Glutamatergic neuron (in vitro differentiated cells): ENCODE results near the gene ANXA6. TPM values are rescaled to one million over a fixed set of nuclear protein-coding genes. Genes with fewer than 3 reads are reported as not detected.

Experiments
- DNase-seq: peaks from one replicate; pipeline ENCODE4 v3.0.0; 2022
- H3K27ac Mint-ChIP-seq: one replicate; pipeline ENCODE4 v1.8.0; 2020; ENCODE audit warnings: mild to moderate bottlenecking, mixed read lengths, inconsistent platforms; ENCODE audit not compliant: unreplicated experiment
- H3K27me3 Mint-ChIP-seq: one replicate; pipeline ENCODE4 v1.8.0; 2020; ENCODE audit warnings: mild to moderate bottlenecking, moderate library complexity, mixed read lengths, inconsistent platforms; ENCODE audit not compliant: unreplicated experiment
- H3K36me3 Mint-ChIP-seq: one replicate; pipeline ENCODE4 v1.8.0; 2020; ENCODE audit warnings: mild to moderate bottlenecking, mixed read lengths, inconsistent platforms; ENCODE audit not compliant: unreplicated experiment
- H3K4me1 Mint-ChIP-seq: one replicate; pipeline ENCODE4 v1.8.0; 2020; ENCODE audit warnings: mild to moderate bottlenecking, low read depth, mixed read lengths, inconsistent platforms; ENCODE audit not compliant: unreplicated experiment
- H3K4me3 Mint-ChIP-seq: one replicate; pipeline ENCODE4 v1.8.0; 2020; ENCODE audit warnings: mild to moderate bottlenecking, mixed read lengths, inconsistent platforms; ENCODE audit not compliant: unreplicated experiment
- H3K9me3 Mint-ChIP-seq: one replicate; pipeline ENCODE4 v1.8.0; 2020; ENCODE audit warnings: mild to moderate bottlenecking, moderate library complexity, mixed read lengths, inconsistent platforms; ENCODE audit not compliant: unreplicated experiment
- CTCF ChIP-seq: fragments of 200-600 bp; sonication (generic); IDR thresholded peaks from one replicate; pipeline ENCODE4 v1.5.0; 2021; ENCODE audit not compliant: partially characterized antibody, unreplicated experiment
- total RNA-seq: library from RNA; stranded (reverse); fragmentation: NEBNext Ultra II Directional; extraction: Animal tissue kit (Norgen Biotek cat#: 25700); gene quantifications from one replicate; pipeline ENCODE4 v1.2.1, GENCODE V29; 2021; ENCODE audit not compliant: unreplicated experiment

Gene ANXA6
- total RNA-seq, 1 donor from 2014 or later, result 143 TPM

DNA sequence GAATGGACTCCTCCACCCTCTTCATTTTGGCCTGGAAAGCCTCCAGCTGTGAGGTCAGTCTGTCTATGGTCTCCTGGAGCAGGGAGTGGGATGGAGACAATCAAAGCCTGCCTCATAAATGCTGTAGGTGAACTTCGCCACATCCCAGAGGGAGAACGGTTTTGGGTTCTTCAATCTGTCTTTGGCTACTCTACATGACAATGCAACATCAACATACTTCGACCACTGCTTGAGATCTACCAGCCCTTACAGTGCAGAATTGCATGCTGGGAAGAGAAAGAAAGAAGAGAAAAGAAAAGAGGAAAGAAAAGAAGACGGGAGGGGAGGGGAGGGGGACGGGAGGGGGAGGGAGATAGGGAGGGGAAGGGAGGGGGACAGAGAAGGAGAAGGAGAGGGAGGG lies 28.5 kb upstream of the ANXA6 start:
- Mint-ChIP-seq H3K36me3 (peaks cover 23% of the 10 kb centered on the region), H3K4me3 (no peak overlapping the region), H3K4me1 (peaks cover 19% of the 10 kb centered on the region), H3K9me3 (no peaks in the 10 kb centered on the region), H3K27ac (no peak overlapping the region), H3K27me3 (no peaks in the 10 kb centered on the region)
- TF ChIP-seq CTCF, result no peak
- DNase-seq, result no peak

GRCh38 chr5:151184316-151185042 lies 26.9 kb upstream of the ANXA6 start:
- peaks cover 19% of the 10 kb centered on the region for H3K4me1 Mint-ChIP-seq
- peaks cover 16% of the 10 kb centered on the region for H3K36me3 Mint-ChIP-seq

DNA sequence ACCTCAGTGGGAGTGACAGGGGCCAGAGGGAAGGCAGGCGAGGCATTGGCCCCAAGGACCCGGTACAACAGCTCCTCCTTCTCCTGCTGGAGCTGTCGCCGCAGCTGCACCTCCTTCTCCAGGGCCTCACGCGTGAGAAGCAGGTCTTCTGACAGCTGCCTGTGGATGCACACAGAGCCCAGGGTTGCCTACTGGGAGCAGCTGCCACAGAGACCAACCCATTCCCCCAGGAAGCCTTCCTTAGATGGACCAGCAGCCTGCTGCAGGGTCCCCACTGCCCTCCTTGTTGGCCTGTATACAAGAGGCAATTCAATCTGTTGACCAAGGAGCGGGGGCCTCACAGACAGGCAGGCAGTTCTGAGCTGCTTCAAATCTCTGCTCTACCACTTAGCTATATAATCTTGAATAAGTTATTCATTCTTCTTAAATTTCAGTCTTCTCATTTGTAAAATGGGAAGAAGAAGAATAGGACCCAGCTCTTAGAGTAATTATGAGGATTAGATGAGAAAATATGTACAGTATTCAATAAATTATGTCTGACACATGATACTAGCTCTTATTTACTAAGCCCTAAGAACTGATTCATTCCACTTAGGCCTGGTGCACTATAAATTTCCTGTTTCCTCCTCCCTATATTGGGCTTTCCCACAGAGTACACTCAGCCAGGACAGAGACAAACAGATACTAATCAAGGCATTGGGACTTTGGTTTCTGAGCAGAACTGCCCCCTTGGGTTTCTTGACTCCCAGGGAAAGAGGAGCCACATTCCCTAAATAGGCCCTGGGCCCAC lies 26.1 kb upstream of the ANXA6 start:
- Mint-ChIP-seq H3K9me3 (peaks cover 5% of the 10 kb centered on the region), H3K27me3 (no peaks in the 10 kb centered on the region), H3K36me3 (peaks cover 11% of the 10 kb centered on the region), H3K4me1 (peaks cover 19% of the 10 kb centered on the region), H3K27ac (peak overlapping the region; percentile 59), H3K4me3 (no peak overlapping the region)
- no peak for TF ChIP-seq CTCF
- DNase-seq, result peak; percentile 60

More at GRCh38 chr5:151184316-151185042, 26.9 kb upstream of the ANXA6 start:
- H3K27me3 Mint-ChIP-seq, result no peaks in the 10 kb centered on the region
- no peak overlapping the region for H3K4me3 Mint-ChIP-seq
- no peak for TF ChIP-seq CTCF
- H3K27ac Mint-ChIP-seq, result peak overlapping the region; percentile 28
- no peak for DNase-seq
- H3K9me3 Mint-ChIP-seq, result peaks cover 3% of the 10 kb centered on the region

DNA sequence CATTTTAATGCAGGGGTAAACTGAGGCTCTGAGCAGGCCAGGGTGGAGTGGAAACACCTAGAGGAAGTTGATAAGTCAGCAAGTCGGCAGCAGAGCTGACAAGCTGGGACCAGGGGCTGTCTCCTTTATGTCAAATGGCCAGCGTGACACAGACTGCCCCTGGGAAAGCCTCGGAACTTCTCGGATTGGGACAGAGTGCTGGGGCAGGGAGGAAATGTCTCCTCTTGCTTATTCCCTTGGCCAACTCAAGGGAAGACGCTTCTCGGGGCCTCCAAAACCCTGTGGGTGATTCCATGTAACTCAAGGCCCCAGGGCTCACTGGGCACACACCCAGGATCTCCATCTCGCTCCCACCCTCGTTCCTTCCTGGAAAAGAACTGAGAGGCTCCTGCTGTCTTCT lies 25.4 kb upstream of the ANXA6 start:
- DNase-seq, result no peak
- peaks cover 19% of the 10 kb centered on the region for H3K4me1 Mint-ChIP-seq
- peaks cover 5% of the 10 kb centered on the region for H3K9me3 Mint-ChIP-seq
- no peak overlapping the region for H3K4me3 Mint-ChIP-seq
- no peak for TF ChIP-seq CTCF
- peaks cover 8% of the 10 kb centered on the region for H3K36me3 Mint-ChIP-seq
- no peak overlapping the region for H3K27ac Mint-ChIP-seq
- H3K27me3 Mint-ChIP-seq, result peaks cover under 1% of the 10 kb centered on the region

GRCh38 chr5:151182524-151182900 lies 24.9 kb upstream of the ANXA6 start:
- peaks cover 5% of the 10 kb centered on the region for H3K9me3 Mint-ChIP-seq
- peaks cover 2% of the 10 kb centered on the region for H3K27me3 Mint-ChIP-seq
- no peak for DNase-seq
- peaks cover 19% of the 10 kb centered on the region for H3K4me1 Mint-ChIP-seq
- H3K4me3 Mint-ChIP-seq, result peak overlapping the region; percentile 53
- H3K36me3 Mint-ChIP-seq, result peaks cover 6% of the 10 kb centered on the region
- no peak for TF ChIP-seq CTCF
- peak overlapping the region; percentile 91 for H3K27ac Mint-ChIP-seq
